ENCODE data around the gene ADCY2.

ADCY2 gene

DNA sequence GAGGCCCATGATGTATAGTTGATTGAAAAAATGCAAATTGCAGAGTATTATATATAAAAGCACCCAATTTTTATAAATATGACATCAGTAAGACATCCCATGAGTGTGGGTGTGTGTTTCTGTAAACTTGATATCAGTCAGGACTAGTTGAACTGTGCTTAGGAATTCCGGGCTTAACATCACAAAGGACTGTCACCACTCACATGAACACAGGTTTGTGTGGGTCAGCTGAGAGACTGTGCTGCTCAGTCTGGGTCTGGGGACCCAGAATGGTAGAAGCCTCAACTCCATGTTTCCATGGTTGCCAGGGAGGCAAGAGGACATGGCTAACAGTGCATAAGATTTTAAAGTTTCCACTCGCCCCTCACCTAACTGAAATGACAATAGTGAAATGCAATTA lies 120.3 kb downstream of the ADCY2 start:
- DNase-seq = no peak

GRCh38 chr5:7517006-7517405 lies 121.1 kb downstream of the ADCY2 start:
- no peak for DNase-seq

DNA sequence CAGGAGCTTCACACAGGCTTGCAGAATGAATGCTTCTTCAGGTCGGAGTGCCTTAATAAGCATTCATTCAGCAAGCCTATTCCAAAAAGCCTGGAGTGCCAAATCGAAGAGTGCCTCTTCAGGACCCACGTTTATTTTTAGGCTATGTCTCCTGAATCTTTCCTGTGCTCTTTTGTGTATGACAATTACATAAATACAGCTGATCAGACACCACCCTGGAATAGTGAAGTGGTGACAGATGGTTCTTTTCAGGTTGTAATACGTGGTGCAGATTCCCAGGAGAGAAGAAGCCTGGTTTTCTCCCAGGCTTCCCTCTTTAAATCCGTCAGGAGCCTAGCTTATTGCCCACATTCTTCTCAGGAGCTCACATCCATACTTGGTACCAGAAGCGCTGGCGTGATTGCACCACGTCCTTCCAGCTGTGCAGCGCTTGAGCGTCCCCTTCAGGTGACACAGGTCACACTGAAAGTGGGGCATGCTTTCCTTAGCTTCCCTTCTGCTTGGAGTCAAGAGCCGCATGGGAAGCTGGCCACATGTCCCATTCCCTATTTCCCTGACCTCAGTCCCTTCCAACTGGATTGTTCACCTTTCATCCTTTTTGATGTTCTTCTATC lies 123.1 kb downstream of the ADCY2 start:
- DNase-seq = peak; percentile 77 to 85

- no peak for DNase-seq
Observed at GRCh38 chr5:7519564-7519963, 123.6 kb downstream of the ADCY2 start.

DNA sequence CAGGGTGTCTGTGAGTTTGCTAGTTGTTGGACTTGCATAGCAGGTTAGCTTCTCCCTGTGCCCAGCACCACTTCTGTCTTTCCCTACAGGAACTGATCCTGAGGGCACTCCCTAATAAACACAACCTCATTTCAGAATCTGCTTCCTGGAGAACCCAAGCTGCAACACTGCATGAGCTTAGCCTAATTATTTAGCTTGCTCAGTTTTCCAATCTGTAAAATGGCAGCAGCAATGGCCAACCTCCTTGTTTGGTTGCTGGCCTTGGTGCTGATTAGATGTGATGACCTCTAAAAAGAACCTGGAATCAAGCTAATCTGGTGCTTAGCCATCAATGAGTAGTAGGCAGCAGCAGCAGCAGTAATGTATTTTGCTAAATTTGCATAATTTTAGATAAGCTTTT lies 133.9 kb downstream of the ADCY2 start:
- no peak for DNase-seq

DNA sequence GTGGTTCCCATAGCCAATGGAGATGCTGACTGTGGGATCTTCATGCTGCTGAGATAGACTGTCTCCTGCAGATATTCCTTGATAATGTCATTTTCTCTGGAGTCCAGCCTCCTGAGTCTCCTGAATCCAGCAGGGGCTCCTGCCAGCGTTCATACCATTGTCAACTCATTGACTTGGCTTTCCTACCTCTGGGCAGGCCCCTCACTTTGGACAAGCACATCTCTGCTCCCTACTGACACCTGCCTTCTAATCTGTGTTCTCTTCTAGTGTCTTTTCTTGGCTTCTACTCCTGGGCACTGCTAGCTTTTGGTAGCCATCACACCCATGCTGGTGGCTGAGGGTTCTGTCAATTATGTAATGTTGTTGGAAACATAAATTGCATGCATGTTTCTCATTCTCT lies 138.0 kb downstream of the ADCY2 start:
- DNase-seq = peak in 1 of 2 experiments; percentile 3

DNA sequence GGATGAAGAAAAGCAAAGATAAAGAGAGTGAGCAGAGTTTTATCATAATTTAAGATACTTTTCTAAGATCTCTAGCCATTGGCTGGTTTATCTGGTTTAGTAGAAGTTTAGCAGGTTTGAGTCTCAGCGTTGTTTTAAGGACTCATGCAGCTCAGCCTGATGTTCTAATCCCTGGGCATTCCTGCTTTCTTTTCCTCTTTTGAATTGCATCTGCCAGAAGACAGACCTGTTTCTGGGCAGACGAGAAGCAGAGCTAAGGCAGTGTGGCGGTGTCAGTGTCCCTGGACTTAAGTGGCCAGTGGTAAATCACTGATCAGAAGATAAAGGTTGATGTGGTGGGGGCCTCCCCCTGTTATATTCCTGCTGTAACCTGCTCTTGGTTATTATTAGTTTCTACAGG lies 138.6 kb downstream of the ADCY2 start:
- no peak for DNase-seq

GRCh38 chr5:7537573-7537972 lies 141.6 kb downstream of the ADCY2 start:
- no peak for DNase-seq

- DNase-seq = no peak
Observed at GRCh38 chr5:7539571-7539970, 143.6 kb downstream of the ADCY2 start.

DNA sequence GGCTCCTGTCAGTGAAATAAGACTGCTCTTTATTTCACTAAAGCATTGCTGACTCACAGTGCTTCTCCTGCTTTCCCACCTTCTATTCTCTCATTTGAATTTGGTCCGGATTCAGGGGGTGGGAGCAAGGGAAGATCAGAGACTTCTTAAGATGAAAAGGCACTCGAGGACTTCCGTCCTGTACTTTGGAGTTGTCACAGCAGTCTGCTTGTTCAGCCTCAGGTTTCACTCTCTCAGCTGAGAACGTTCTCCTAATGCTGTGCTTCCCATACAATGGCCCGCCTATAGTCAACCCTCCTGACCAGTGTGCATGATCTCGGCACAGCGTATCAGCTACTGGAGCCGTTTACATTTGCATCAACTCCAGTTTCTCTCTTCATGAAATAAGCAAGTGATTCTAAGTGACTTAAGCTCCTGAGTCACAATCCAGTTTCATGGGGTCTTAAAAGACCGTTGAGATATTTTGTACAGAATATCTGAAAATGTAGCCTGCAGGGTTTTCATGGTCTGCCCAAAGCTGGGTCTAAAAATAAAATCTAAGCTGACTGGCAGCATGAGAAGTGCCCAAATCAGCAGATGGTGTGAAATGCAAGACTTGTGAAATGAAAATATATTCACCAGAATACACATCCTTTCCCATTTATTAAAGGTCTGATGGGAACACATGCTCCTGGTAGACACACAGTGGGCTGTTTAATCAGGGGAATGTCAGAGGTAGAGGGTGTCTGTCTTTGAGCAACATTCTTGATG lies 145.0 kb downstream of the ADCY2 start:
- peak; percentile 30 to 49 for DNase-seq

- no peak for DNase-seq
Observed at GRCh38 chr5:7541898-7542297, 146.0 kb downstream of the ADCY2 start.

- no peak for DNase-seq
Observed at GRCh38 chr5:7546555-7546954, 150.6 kb downstream of the ADCY2 start.

- DNase-seq = peak; percentile 11 to 32
Observed at GRCh38 chr5:7548596-7548995, 152.7 kb downstream of the ADCY2 start.

DNA sequence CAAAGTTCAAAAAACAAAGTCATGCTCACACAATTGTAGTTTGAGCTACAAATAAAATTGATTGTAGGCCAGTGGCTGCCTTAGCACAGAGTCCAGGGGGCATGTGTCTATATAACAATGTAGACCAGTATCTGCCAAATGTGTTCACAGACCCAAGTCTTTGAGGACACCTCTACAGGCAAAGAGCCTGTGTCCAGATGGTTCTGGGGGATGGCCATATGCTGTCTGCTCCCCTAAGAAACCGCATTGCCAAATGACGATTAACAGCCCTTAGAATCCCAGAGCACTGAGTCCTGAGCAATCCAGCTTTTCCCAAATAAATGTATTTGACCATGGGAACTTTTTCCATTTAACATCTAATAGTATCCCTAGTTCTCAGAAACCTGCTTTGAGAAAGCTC lies 169.6 kb downstream of the ADCY2 start:
- DNase-seq = no peak

DNA sequence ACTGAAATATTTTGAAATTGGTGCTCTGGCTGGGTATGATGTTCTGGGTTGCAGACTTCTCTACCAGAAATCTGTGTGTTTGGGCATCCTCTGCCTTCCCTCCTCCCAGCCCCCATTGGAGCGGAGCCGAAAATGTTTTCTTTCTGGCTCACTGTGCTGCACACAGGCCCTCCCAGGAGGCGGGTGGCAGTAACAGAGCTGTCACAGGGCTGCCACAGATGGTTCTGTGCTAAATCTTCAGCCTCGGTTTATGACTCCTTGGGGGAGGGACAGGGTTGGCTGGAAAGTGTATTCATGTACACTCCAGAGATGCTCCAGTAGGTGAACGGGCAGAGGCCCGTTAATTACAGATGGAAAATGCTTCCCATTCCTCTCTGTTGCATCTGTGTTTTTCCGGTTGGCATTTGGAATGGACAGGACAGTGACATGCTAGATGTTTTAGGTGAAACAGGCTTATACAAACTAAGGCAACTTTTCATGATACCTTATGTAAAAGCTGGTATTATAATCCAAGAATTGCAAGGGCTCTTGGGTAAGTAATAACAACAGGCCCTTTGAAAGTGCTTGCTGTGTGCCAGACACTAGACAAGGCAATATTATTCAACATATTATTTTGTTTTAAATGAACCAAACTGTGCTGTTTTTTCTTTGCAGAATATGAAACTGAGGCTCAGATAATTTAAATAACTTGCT lies 180.2 kb downstream of the ADCY2 start:
- DNase-seq = peak; percentile 28 to 36

GRCh38 chr5:7577381-7577780 lies 181.4 kb downstream of the ADCY2 start:
- no peak for DNase-seq

DNA sequence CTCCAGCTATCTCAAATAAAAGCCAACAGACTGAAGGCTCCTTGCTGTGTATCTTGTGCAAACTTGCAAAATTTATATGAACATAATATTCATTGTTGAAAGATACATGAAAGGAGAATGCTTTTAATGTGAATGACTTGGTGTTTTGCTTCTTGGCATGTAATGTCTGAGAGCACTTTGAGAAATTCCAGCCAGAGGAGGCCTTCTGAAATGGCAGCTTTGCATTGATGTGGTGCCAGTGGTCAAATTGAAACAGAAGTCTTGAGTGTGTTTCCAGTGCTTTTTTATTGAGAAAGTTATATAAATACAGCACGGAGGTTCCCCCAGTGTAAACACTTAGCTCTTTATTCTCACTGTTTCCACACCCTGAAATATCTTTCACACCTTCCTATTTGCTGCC lies 182.1 kb downstream of the ADCY2 start:
- no peak for DNase-seq

DNA sequence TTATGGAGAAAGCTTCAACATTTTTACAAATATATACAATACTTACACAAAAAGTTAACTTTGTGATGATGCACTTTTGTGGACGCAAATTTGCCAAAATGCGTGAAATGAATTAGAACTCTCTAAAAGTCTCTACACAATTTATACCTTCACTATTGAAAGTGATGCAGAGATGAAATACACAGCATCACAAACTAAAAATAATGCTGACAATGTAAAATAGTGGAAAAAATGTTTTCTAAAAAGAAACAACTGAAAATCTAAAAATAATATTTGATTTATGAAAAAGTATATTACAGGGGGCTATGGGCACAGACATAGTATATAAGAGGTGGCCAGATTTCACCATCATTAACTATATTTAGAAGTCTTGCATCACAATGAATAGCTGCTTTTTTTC lies 188.8 kb downstream of the ADCY2 start:
- DNase-seq = no peak

- no peak for DNase-seq
Observed at GRCh38 chr5:7585807-7586206, 189.9 kb downstream of the ADCY2 start.

GRCh38 chr5:7586480-7586879 lies 190.5 kb downstream of the ADCY2 start:
- DNase-seq = no peak

- DNase-seq = no peak
Observed at GRCh38 chr5:7589800-7590199, 193.9 kb downstream of the ADCY2 start.

DNA sequence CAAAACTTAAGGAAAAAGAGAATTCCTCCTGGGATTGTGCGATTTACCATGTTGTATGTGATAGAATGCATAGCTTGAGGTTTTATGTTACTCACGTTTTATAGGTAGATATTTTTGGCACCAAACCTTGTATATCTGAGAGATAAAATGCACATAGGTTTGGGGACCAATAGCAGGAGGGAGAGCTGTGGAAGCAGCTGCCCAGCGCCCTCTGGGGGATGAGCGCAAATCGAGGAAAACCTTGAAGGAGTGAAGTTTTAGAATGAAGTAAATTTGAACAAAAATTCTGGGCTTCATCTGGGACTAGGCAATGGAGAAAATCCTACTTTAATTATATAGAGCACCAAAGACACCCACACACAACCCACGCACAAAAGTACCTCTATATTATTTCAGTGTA lies 197.0 kb downstream of the ADCY2 start:
- peak; percentile 13 to 16 for DNase-seq

DNA sequence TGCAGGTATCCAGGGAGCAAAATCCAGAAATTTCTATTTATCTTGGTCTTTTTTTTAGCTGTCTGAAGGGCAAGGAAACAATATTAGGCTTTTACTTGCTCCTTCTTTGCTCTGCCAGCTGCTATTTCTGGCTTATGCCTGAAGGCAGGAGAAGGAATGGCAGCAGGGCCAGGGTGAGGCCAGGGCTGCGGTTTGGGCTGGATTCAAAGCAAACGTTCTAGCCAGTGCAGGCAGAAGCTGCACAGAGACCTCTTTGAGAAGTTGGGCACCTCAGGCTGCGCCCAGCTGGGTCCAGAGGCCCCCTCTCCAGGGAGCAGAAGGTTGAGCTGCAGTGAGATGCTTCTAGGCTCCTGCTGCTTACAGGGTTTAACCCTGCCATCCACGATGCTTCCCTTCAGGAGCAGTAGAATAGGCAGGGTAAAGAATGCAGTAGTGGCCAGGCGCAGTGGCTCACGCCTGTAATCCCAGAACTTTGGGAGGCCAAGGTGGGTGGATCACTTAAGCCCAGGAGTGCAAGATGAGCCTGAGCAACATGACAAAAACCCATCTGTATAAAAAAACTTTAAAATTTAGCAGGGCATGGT lies 201.2 kb downstream of the ADCY2 start:
- no peak for DNase-seq
